Kidney (tissue), 14 donors: ENCODE data around the gene MUC6. TPM values are rescaled to one million over a fixed set of nuclear protein-coding genes. Genes with fewer than 3 reads are reported as not detected.

Experiments used
- DNase-seq, 5 donors: peaks; one replicate each; pipeline ENCODE4 v3.0.0-alpha.2; 2013 to 2020
- FAIRE-seq: peaks from 2 replicates; lab custom pipeline; 2012; peaks lifted over from hg19 to GRCh38; lab: Jason Lieb, UNC
- H3K27ac ChIP-seq, 2 donors: one replicate each; pipeline ENCODE4 v1.7.0; 2013; ENCODE audit warnings: low read depth in 2 of 2, low read length in 2 of 2, inconsistent platforms in 1 of 2
- H3K27me3 ChIP-seq: one replicate; pipeline ENCODE4 v1.7.1; 2013; ENCODE audit warnings: low read length, inconsistent platforms; ENCODE audit not compliant: control insufficient read depth, insufficient read depth
- H3K36me3 ChIP-seq, 3 donors: one replicate each; pipeline versions ENCODE4 v1.7.0 to v1.7.1; 2013; ENCODE audit warnings: low read length in 3 of 3, control low read depth in 1 of 3, inconsistent platforms in 1 of 3; ENCODE audit not compliant: insufficient read depth in 3 of 3, control insufficient read depth in 2 of 3
- H3K4me1 ChIP-seq, 3 donors: one replicate each; pipeline versions ENCODE4 v1.7.0 to v1.7.1; 2013; ENCODE audit warnings: low read length in 3 of 3, inconsistent platforms in 1 of 3, low read depth in 1 of 3; ENCODE audit not compliant: control insufficient read depth in 2 of 3, insufficient read depth in 2 of 3
- H3K4me3 ChIP-seq, 3 donors: one replicate each; pipeline versions ENCODE4 v1.7.0 to v1.8.1; 2013; ENCODE audit warnings: low read length in 3 of 3, control low read depth in 1 of 3, inconsistent platforms in 1 of 3
- H3K9ac ChIP-seq, 3 donors: one replicate each; pipeline versions ENCODE4 v1.7.0 to v1.7.1; 2013; ENCODE audit warnings: low read length in 3 of 3, control low read depth in 1 of 3, inconsistent platforms in 1 of 3
- H3K9me3 ChIP-seq, 3 donors: one replicate each; pipeline versions ENCODE4 v1.7.0 to v1.7.1; 2013; ENCODE audit warnings: low read length in 3 of 3, control low read depth in 1 of 3, inconsistent platforms in 1 of 3; ENCODE audit not compliant: control insufficient read depth in 2 of 3, insufficient read depth in 1 of 3
- CTCF ChIP-seq: IDR thresholded peaks from 3 replicates; pipeline ENCODE4 v1.5.1; 2012; ENCODE audit warnings: mild to moderate bottlenecking, moderate library complexity, borderline replicate concordance; ENCODE audit not compliant: insufficient read depth; ENCODE audit errors: extremely low read depth
- intact Hi-C: fragments of 100-400 bp; cut with DNase I; formaldehyde crosslinking; loops from one replicate; pipeline ENCODE4 v1.11.1; 2022
- polyA plus RNA-seq: library from polyadenylated mRNA; stranded (reverse); fragments of 350-450 nt; fragmentation: Illumina TruSeq; extraction: RNeasy Lipid Tissue Mini Kit (QIAGEN cat#74804); gene quantifications from one replicate; pipeline ENCODE4 v1.2.3, GENCODE V29; 2014; ENCODE audit warnings: low read depth, low replicate concordance; ENCODE audit not compliant: insufficient read depth
- total RNA-seq: library from RNA; stranded (reverse); fragmentation: NEBNext Ultra II Directional; extraction: Animal tissue kit (Norgen Biotek cat#: 25700); gene quantifications from one replicate; pipeline ENCODE4 v1.2.1, GENCODE V29; 2021
- donor health status: control.
- donor health status: control.
- donor health status: control.
- donor health status: control.
- donor health status: control.
- donor health status: DM: yes; HTN: yes; CAD: no.
- donor health status: Normal renal cell carcinoma (clear cell type).

MUC6 gene
- total and polyA plus RNA-seq, 2 donors from 2014 or later: 1.1 to 3.0 TPM

DNA sequence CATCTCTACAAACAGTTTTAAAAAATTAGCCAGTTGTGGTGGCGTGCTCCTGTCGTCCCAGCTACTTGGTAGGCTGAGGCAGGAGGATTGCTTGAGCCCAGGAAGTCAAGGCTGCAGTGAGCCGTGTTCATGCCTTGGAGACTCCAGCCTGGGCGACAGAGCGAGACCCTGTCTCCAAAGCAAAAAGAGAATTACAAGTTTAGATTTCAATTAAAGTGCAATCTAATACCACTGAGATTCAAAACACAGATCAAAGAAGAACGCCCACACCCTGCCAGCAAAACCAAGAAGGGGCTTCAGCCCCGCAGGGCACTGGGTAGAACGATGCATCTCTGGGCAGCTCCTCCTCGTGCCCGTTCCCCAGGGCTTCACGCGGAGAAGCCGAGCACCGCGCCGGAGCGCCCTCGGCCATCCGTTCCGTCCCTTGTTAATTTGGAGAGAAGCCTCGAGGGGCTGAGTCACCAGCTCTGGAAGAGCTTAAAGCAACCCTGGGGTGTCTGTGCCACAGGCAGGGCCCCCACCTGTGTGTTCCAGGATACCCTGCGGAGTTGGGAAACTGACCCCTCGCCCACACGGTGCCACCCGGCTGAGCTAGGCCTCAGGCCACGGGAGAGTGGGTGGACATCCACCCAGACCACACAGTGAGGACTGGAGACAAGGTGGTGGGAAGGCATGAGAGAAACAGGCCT, 63.9 kb downstream of the MUC6 start:
- Histone ChIP-seq H3K4me1 (peaks cover 0 to 7% (median 0%) of the 10 kb centered on the region in 3 donors), H3K27me3 (no peaks in the 10 kb centered on the region), H3K27ac (no peak overlapping the region), H3K9ac (no peak overlapping the region), H3K4me3 (no peak overlapping the region), H3K9me3 (no peaks in the 10 kb centered on the region), H3K36me3 (peaks cover 0 to 45% (median 24%) of the 10 kb centered on the region in 3 donors)
- FAIRE-seq (no peak), DNase-seq (peak in 2 of 5 donors; percentile 51 to 53)
- TF ChIP-seq CTCF: no peak
- intact Hi-C loops: no loop called here

- peaks cover 0 to 4% (median 0%) of the 10 kb centered on the region in 3 donors for H3K4me1 ChIP-seq
- H3K4me3 ChIP-seq: no peak overlapping the region
- H3K9ac ChIP-seq: no peak overlapping the region
- H3K9me3 ChIP-seq: no peaks in the 10 kb centered on the region
- intact Hi-C loops: no loop called here
- DNase-seq: no peak
- no peak for FAIRE-seq
- H3K36me3 ChIP-seq: peaks cover 0 to 38% (median 19%) of the 10 kb centered on the region in 3 donors
- no peaks in the 10 kb centered on the region for H3K27me3 ChIP-seq
- H3K27ac ChIP-seq: no peak overlapping the region
- TF ChIP-seq CTCF: no peak
These were observed 64.7 kb downstream of the MUC6 start for GRCh38 chr11:971731-972365.

- H3K27me3 ChIP-seq: no peaks in the 10 kb centered on the region
- H3K36me3 ChIP-seq: peaks cover 0 to 38% (median 19%) of the 10 kb centered on the region in 3 donors
- no peak overlapping the region for H3K4me3 ChIP-seq
- no peaks in the 10 kb centered on the region for H3K9me3 ChIP-seq
- intact Hi-C loops: no loop called here
- no peak overlapping the region for H3K9ac ChIP-seq
- H3K4me1 ChIP-seq: peaks cover 0 to 2% (median 2%) of the 10 kb centered on the region in 3 donors
- no peak for DNase-seq
- FAIRE-seq: no peak
- no peak for TF ChIP-seq CTCF
- no peak overlapping the region for H3K27ac ChIP-seq
These were observed 65.3 kb downstream of the MUC6 start for GRCh38 chr11:971092-971690.
